Testis (tissue), 3 donors: Measurements from ENCODE around the gene IFIT2. TPM values are rescaled to one million over a fixed set of nuclear protein-coding genes. Genes with fewer than 3 reads are reported as not detected.

ENCODE experiments used
- DNase-seq: peaks from one replicate; pipeline ENCODE4 v3.0.0-alpha.2; 2019
- H3K27ac ChIP-seq, 2 donors: fragments of 200-600 bp; sonication (generic); one replicate each; pipeline ENCODE4 v1.5.1; 2019
- H3K27me3 ChIP-seq: fragments of 200-600 bp; sonication (generic); one replicate; pipeline ENCODE4 v1.5.1; 2019
- H3K36me3 ChIP-seq: fragments of 200-600 bp; sonication (generic); one replicate; pipeline ENCODE4 v1.5.1; 2017; ENCODE audit warnings: low read depth; ENCODE audit errors: missing control alignments
- H3K4me1 ChIP-seq: fragments of 200-600 bp; sonication (generic); one replicate; pipeline ENCODE4 v1.5.1; 2019
- H3K4me3 ChIP-seq, 2 donors: fragments of 200-600 bp; sonication (generic); one replicate each; pipeline ENCODE4 v1.5.1; 2017 to 2019
- H3K9me3 ChIP-seq: fragments of 200-600 bp; sonication (generic); one replicate; pipeline ENCODE4 v1.5.1; 2017
- POLR2A ChIP-seq: fragments of 450-650 bp; IDR thresholded peaks from one replicate; pipeline ENCODE4 v1.6.1; 2017; ENCODE audit warnings: antibody characterized with exemption, mild to moderate bottlenecking, moderate library complexity
- WGBS, 2 donors: methylation state at CpG; one replicate each; pipeline ENCODE4 v1.1.5; 2018; 5-methylcytosine and 5-hydroxymethylcytosine counted together
- intact Hi-C: fragments of 100-400 bp; cut with DNase I; formaldehyde crosslinking; loops from one replicate; pipeline ENCODE4 v1.15.1; 2023; ENCODE audit warnings: low total_unique reads
- polyA plus RNA-seq: library from polyadenylated mRNA; stranded (reverse); fragments of 350-450 nt; fragmentation: Illumina TruSeq; extraction: RNeasy Lipid Tissue Mini Kit (QIAGEN cat#74804); gene quantifications from one replicate; pipeline ENCODE4 v1.2.3, GENCODE V29; 2014; ENCODE audit warnings: low read depth, low replicate concordance; ENCODE audit not compliant: insufficient read depth
- total RNA-seq, 2 donors: library from RNA; depleted of rRNA; stranded (reverse); fragments of >200 nt; gene quantifications; one replicate each; pipeline ENCODE4 v1.2.3, GENCODE V29; 2016
- TF ChIP-seq, protein P1 (sequence below), 3 experiments: fragments of 450-650 bp in 2 of 3; fragments of 200-600 bp in 1 of 3; sonication (generic) in 1 of 3; IDR thresholded peaks; one replicate each; pipeline ENCODE4 v1.5.1; 2016 to 2019; ENCODE audit warnings: antibody characterized with exemption in 3 of 3, mild to moderate bottlenecking in 2 of 3, moderate library complexity in 1 of 3

Gene IFIT2
- total and polyA plus RNA-seq, 3 donors from 2014 or later = 1.3 to 4.3 (median 1.6) TPM

- H3K4me3 ChIP-seq = no peak overlapping the region
- TF ChIP-seq, protein P1, sequence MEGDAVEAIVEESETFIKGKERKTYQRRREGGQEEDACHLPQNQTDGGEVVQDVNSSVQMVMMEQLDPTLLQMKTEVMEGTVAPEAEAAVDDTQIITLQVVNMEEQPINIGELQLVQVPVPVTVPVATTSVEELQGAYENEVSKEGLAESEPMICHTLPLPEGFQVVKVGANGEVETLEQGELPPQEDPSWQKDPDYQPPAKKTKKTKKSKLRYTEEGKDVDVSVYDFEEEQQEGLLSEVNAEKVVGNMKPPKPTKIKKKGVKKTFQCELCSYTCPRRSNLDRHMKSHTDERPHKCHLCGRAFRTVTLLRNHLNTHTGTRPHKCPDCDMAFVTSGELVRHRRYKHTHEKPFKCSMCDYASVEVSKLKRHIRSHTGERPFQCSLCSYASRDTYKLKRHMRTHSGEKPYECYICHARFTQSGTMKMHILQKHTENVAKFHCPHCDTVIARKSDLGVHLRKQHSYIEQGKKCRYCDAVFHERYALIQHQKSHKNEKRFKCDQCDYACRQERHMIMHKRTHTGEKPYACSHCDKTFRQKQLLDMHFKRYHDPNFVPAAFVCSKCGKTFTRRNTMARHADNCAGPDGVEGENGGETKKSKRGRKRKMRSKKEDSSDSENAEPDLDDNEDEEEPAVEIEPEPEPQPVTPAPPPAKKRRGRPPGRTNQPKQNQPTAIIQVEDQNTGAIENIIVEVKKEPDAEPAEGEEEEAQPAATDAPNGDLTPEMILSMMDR (IDR thresholded peaks at IDR 0.05) = no peak
- TF ChIP-seq POLR2A = no peak
- H3K27ac ChIP-seq = no peak overlapping the region
- peaks cover 4% of the 10 kb centered on the region for H3K4me1 ChIP-seq
- WGBS, 2 donors = 57 to 60% methylated on average over 1 of the region's 1 CpG
- intact Hi-C loops = no loop called here
- no peaks in the 10 kb centered on the region for H3K9me3 ChIP-seq
- H3K36me3 ChIP-seq = no peaks in the 10 kb centered on the region
- no peaks in the 10 kb centered on the region for H3K27me3 ChIP-seq
- no peak for DNase-seq
Observed at GRCh38 chr10:89256962-89257361, 44.9 kb upstream of the IFIT2 start.

DNA sequence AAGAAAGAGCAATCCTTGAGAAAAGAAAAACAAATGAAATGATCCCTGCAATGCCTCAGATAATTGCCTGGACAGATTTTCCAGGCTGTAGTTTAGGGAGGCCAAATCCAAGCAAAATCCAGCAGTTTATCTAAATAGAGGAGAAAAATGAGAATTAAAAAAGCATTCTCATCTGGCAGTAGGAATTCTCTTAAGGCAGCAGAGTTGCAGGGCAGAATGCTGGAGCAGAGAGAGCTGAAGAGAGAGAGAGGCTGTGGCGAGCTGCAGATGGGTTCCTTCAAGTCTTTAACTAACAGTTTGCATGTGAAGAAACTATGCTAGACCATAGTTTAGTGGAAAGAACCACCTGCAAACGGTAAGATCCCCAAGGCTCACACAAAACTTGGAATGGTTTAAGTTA lies 44.3 kb upstream of the IFIT2 start:
- Histone ChIP-seq H3K4me3 (no peak overlapping the region), H3K27ac (no peak overlapping the region), H3K36me3 (no peaks in the 10 kb centered on the region), H3K4me1 (peaks cover 4% of the 10 kb centered on the region), H3K27me3 (no peaks in the 10 kb centered on the region), H3K9me3 (no peaks in the 10 kb centered on the region)
- intact Hi-C loops = no loop called here
- WGBS, 2 donors = 36 to 38% methylated on average over 2 of the region's 2 CpGs
- no peak for DNase-seq
- TF ChIP-seq, protein P1 (IDR thresholded peaks at IDR 0.05) = no peak
- TF ChIP-seq POLR2A = no peak

DNA sequence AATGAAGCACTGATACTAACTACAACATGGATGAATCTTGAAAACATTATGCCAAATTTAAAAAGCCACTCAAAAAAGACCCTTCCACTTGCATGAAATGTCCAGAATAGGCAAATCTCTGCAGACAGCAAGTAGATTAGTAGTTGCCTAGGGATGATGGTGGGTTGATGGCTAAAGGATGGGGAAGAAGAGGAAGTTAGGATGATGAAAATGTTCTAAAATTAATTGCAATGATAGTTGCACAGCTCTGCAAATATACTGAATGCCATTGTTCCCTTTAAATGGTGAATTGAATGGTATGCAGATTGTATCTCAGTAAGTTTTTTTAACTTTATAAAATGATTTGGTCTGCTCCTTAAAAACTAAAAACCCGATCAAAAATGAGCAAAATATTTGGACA lies 43.0 kb upstream of the IFIT2 start:
- Histone ChIP-seq H3K36me3 (no peaks in the 10 kb centered on the region), H3K4me3 (no peak overlapping the region), H3K27ac (no peak overlapping the region), H3K27me3 (no peaks in the 10 kb centered on the region), H3K4me1 (peaks cover 4% of the 10 kb centered on the region), H3K9me3 (no peaks in the 10 kb centered on the region)
- no peak for DNase-seq
- TF ChIP-seq, protein P1 (IDR thresholded peaks at IDR 0.05) = no peak
- TF ChIP-seq POLR2A = no peak
- 78 to 91% methylated on average over 1 of the region's 1 CpG for WGBS, 2 donors
- intact Hi-C loops = no loop called here

- TF ChIP-seq, protein P1 (IDR thresholded peaks at IDR 0.05) = no peak
- no peak for TF ChIP-seq POLR2A
- Histone ChIP-seq H3K27ac (no peak overlapping the region), H3K27me3 (no peaks in the 10 kb centered on the region), H3K9me3 (no peaks in the 10 kb centered on the region), H3K4me1 (peaks cover 7% of the 10 kb centered on the region), H3K36me3 (no peaks in the 10 kb centered on the region), H3K4me3 (no peak overlapping the region)
- intact Hi-C loops = no loop called here
- no peak for DNase-seq
- WGBS, 2 donors = 73 to 74% methylated on average over 5 of the region's 5 CpGs
Observed at GRCh38 chr10:89262086-89263051, 39.5 kb upstream of the IFIT2 start.
